Stimulated activated CD4-positive, alpha-beta T cell treated with anti-CD3 and anti-CD28 coated beads, Interleukin-15, amount 100 ng/mL, for 48 hours (primary cell): Measurements from ENCODE around the gene SLC39A1.
"Not testable (repeated sequence)": the region's sequence is repeated elsewhere in the genome, so short reads cannot be mapped to it uniquely, and the experiment has no call there.

Experiments used
- DNase-seq, 2 donors: peaks; one replicate each; pipeline ENCODE4 v3.0.0-alpha.2; 2020; ENCODE audit warnings: low read depth in 2 of 2

SLC39A1 gene

GRCh38 chr1:153963030-153963849, at the start of gene SLC39A1:
TSS of gene SLC39A1 (minus strand) at chr1:153963537. CDS start at chr1:153962715, 822 bp downstream.
- peak; percentile 88 to 96 for DNase-seq

GRCh38 chr1:154012543-154012942, 49.2 kb upstream of the SLC39A1 start:
- DNase-seq = not testable (repeated sequence)

- DNase-seq = no peak
These were observed 48.8 kb upstream of the SLC39A1 start for GRCh38 chr1:154012129-154012528.

- DNase-seq = no peak
These were observed 42.8 kb upstream of the SLC39A1 start for GRCh38 chr1:154006136-154006535.

GRCh38 chr1:154000420-154000819, 37.1 kb upstream of the SLC39A1 start:
- no peak for DNase-seq

- not testable (repeated sequence) for DNase-seq
These were observed 33.5 kb upstream of the SLC39A1 start for GRCh38 chr1:153996882-153997281.

- no peak for DNase-seq
These were observed 32.3 kb upstream of the SLC39A1 start for GRCh38 chr1:153995640-153996039.

GRCh38 chr1:153995202-153995601, 31.9 kb upstream of the SLC39A1 start:
- no peak for DNase-seq

- DNase-seq = no peak
These were observed 28.5 kb upstream of the SLC39A1 start for GRCh38 chr1:153991806-153992205.

GRCh38 chr1:153991151-153991630, 27.9 kb upstream of the SLC39A1 start:
- no peak for DNase-seq

GRCh38 chr1:153990468-153991150, 27.3 kb upstream of the SLC39A1 start, which contains the start of gene RPS27:
TSS of gene RPS27 (plus strand) at chr1:153990762. CDS start at chr1:153990797, 35 bp downstream.
- peak; percentile 81 to 84 for DNase-seq

GRCh38 chr1:153987621-153988020, 24.3 kb upstream of the SLC39A1 start:
- DNase-seq = no peak

- no peak for DNase-seq
These were observed 22.8 kb upstream of the SLC39A1 start, which contains the start of gene RAB13 for GRCh38 chr1:153985941-153986761. TSS of gene RAB13 (minus strand) at chr1:153986339. CDS start at chr1:153986236, 103 bp downstream.

- no peak for DNase-seq
These were observed 22.1 kb upstream of the SLC39A1 start for GRCh38 chr1:153985341-153985912.

- DNase-seq = no peak
These were observed 21.0 kb upstream of the SLC39A1 start for GRCh38 chr1:153984123-153984894.

- not testable (repeated sequence) for DNase-seq
These were observed 18.4 kb upstream of the SLC39A1 start for GRCh38 chr1:153981735-153982134.

GRCh38 chr1:153979091-153979490, 15.8 kb upstream of the SLC39A1 start:
- not testable (repeated sequence) for DNase-seq

- no peak for DNase-seq
These were observed 15.1 kb upstream of the SLC39A1 start for GRCh38 chr1:153978274-153978909.

- peak; percentile 79 to 82 for DNase-seq
These were observed 14.2 kb upstream of the SLC39A1 start, which contains the start of gene JTB for GRCh38 chr1:153977250-153978240. TSS of gene JTB (minus strand) at chr1:153977674. CDS start at chr1:153977252, 422 bp downstream.
